HEK293 (cell line): ENCODE results near the gene VRK3.

ENCODE experiments used
- CTCF ChIP-seq: fragments of 450-650 bp; formaldehyde crosslinking; IDR thresholded peaks from 2 replicates; pipeline ENCODE4 v1.5.1; 2016; ENCODE audit warnings: missing biosample characterization, missing genetic modification characterization
- HIC1 ChIP-seq: fragments of 450-650 bp; formaldehyde crosslinking; IDR thresholded peaks from 2 replicates; pipeline ENCODE4 v1.5.1; 2016; ENCODE audit warnings: missing biosample characterization, missing genetic modification characterization
- ZNF112 ChIP-seq: fragments of 450-650 bp; formaldehyde crosslinking; IDR thresholded peaks from 2 replicates; pipeline ENCODE4 v1.5.0; 2017; ENCODE audit warnings: missing biosample characterization, missing genetic modification characterization
- ZNF311 ChIP-seq: fragments of 450-650 bp; formaldehyde crosslinking; IDR thresholded peaks from 2 replicates; pipeline ENCODE4 v1.5.1; 2017; ENCODE audit warnings: missing biosample characterization, missing genetic modification characterization, borderline replicate concordance
- ZNF558 ChIP-seq: fragments of 450-650 bp; formaldehyde crosslinking; IDR thresholded peaks from 2 replicates; pipeline ENCODE4 v1.5.1; 2016; ENCODE audit warnings: missing biosample characterization, missing genetic modification characterization
- ZNF600 ChIP-seq: fragments of 450-650 bp; formaldehyde crosslinking; IDR thresholded peaks from 2 replicates; pipeline ENCODE4 v1.5.1; 2016; ENCODE audit warnings: missing biosample characterization, missing genetic modification characterization
- ZNF639 ChIP-seq: fragments of 450-650 bp; formaldehyde crosslinking; IDR thresholded peaks from 2 replicates; pipeline ENCODE4 v1.5.1; 2016; ENCODE audit warnings: missing biosample characterization, missing genetic modification characterization
- ZNF704 ChIP-seq: fragments of 450-650 bp; formaldehyde crosslinking; IDR thresholded peaks from 2 replicates; pipeline ENCODE4 v1.5.1; 2016; ENCODE audit warnings: missing biosample characterization, missing genetic modification characterization
- ZSCAN5A ChIP-seq: fragments of 450-650 bp; formaldehyde crosslinking; IDR thresholded peaks from 2 replicates; pipeline ENCODE4 v1.5.1; 2016; ENCODE audit warnings: missing biosample characterization, missing genetic modification characterization

GRCh38 chr19:50026550-50026906, 1.4 kb upstream of the VRK3 start:
- no peak for TF ChIP-seq ZNF704 (tag by site-specific recombination)
- TF ChIP-seq HIC1 (tag by site-specific recombination): no peak
- TF ChIP-seq ZNF558 (tag by site-specific recombination): no peak
- no peak for TF ChIP-seq ZNF112 (tag by site-specific recombination)
- no peak for TF ChIP-seq ZNF639 (tag by site-specific recombination)
- no peak for TF ChIP-seq ZSCAN5A (tag by site-specific recombination)
- TF ChIP-seq CTCF (tag by site-specific recombination): no peak
- TF ChIP-seq ZNF600 (tag by site-specific recombination): no peak
- no peak for TF ChIP-seq ZNF311 (tag by site-specific recombination)
